H1 (cell line): Measurements from ENCODE around the gene SOX10. TPM values are rescaled to one million over a fixed set of nuclear protein-coding genes. Genes with fewer than 3 reads are reported as not detected.

Experiments used
- CBX8 ChIP-seq: fragments of 300-800, 300-1000 bp; sonication (generic); IDR thresholded peaks from 2 replicates; pipeline ENCODE4 v1.7.1; 2016; ENCODE audit warnings: low read depth, low read length, borderline replicate concordance
- GABPA ChIP-seq: IDR thresholded peaks from 2 replicates; pipeline ENCODE4 v1.6.1; 2011; ENCODE audit warnings: mild to moderate bottlenecking, low read length, moderate library complexity, borderline replicate concordance; ENCODE audit not compliant: insufficient read depth
- KDM5A ChIP-seq: fragments of 200-600 bp; IDR thresholded peaks from 2 replicates; pipeline ENCODE4 v1.7.1; 2012; ENCODE audit warnings: mild to moderate bottlenecking, low read length, inconsistent platforms, mixed read lengths
- NRF1 ChIP-seq: IDR thresholded peaks from 2 replicates; pipeline ENCODE4 v1.6.1; 2011; ENCODE audit warnings: mild to moderate bottlenecking, low read depth, low read length, improper control_type of control experiment
- polyA plus RNA-seq, 7 experiments: library from polyadenylated mRNA; depleted of rRNA in 3 of 7; stranded (reverse) in 5 of 7; unstranded in 2 of 7; fragments of >200 nt in 5 of 7; fragments of 200-250 nt in 2 of 7; gene quantifications; 1 replicate in 5 of 7; 2 replicates in 1 of 7; 4 replicates in 1 of 7; pipeline versions ENCODE4 v1.2.1 to v1.2.3, GENCODE V29; 2011 to 2013; ENCODE audit warnings: missing spikeins in 2 of 7, mixed read lengths in 2 of 7
- total RNA-seq: library from RNA; stranded (reverse); fragmentation: NEBNext Ultra II Directional; extraction: Animal tissue kit (Norgen Biotek cat#: 25700); gene quantifications from 2 replicates; pipeline ENCODE4 v1.2.1, GENCODE V29; 2021

Gene SOX10
- total and polyA plus RNA-seq, 2 of the 8 experiments (the other 6 are each of a cell fraction or from before 2014, with no cell fraction given): 2.7 TPM

DNA sequence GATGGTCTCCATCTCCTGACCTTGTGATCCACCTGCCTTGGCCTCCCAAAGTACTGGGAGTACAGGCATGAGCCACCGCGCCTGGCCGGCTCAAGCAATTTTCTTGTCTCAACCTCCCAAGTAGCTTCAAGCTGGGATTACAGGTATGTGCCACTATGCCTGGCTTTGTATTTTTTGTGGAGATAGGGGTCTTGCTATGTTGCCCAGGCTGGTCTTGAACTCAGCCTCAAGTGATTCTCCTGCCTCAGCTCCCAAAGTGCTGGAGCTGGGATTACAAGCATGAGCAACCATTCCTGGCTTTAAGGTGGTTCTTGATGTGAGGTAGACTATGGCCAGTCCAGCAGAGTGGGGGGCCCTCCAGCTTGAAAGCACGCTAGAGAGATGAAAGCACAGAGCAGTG, 23.3 kb downstream of the SOX10 start (continued):
- TF ChIP-seq CBX8 (no peak), NRF1 (no peak), GABPA (no peak), KDM5A (no peak)
